ENCODE results near the gene ZNF385B.
"Not testable (repeated sequence)": the region's sequence is repeated elsewhere in the genome, so short reads cannot be mapped to it uniquely, and the experiment has no call there.

Gene ZNF385B

GRCh38 chr2:179650420-179650819, 211.0 kb downstream of the ZNF385B start:
- ATAC-seq (ENCODE audit: low read depth) (no peak), DNase-seq (ENCODE audit: low spot score in 2 of 2) (no peak)
- Mint-ChIP-seq H3K9me3 (no peaks in the 10 kb centered on the region), H3K36me3 (no peaks in the 10 kb centered on the region), H3K4me1 (no peaks in the 10 kb centered on the region), H3K27ac (no peak overlapping the region), H3K27me3 (no peaks in the 10 kb centered on the region), H3K4me3 (no peak overlapping the region)

- no peaks in the 10 kb centered on the region for H3K4me1 Mint-ChIP-seq
- no peaks in the 10 kb centered on the region for H3K9me3 Mint-ChIP-seq
- ATAC-seq (ENCODE audit: low read depth): no peak
- H3K27me3 Mint-ChIP-seq: peaks cover 2% of the 10 kb centered on the region
- H3K4me3 Mint-ChIP-seq: no peak overlapping the region
- H3K36me3 Mint-ChIP-seq: no peaks in the 10 kb centered on the region
- H3K27ac Mint-ChIP-seq: no peak overlapping the region
- no peak for DNase-seq (ENCODE audit: low spot score in 2 of 2)
Observed at GRCh38 chr2:179646862-179647587, 214.4 kb downstream of the ZNF385B start.

DNA sequence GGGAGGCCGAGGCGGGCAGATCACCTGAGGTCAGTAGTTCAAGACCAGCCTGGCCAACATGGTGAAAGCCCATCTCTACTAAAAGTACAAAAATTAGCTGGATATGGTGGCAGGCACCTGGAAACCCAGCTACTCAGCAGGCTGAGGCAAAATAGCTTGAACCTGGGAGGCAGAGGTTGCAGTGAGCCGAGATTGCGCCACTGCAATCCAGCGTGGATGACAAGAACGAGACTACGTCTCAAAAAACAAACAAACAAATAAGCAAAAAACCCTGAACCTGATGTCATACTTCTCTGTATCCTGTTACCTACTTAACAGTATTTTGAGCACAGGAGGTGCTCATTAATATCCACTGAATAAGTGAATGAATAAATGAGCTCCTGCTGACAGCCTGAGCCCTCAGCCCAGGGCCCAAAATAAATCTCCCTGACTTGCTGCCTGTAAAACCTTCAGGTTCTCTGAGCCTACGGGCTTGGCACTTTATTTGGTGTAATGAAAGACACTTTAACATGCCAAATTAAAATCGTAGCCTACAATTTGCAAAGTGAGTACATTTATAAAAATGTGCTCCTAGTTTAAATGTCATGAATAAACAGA, 215.1 kb downstream of the ZNF385B start:
- ATAC-seq (ENCODE audit: low read depth): no peak
- Mint-ChIP-seq H3K4me1 (no peaks in the 10 kb centered on the region), H3K36me3 (no peaks in the 10 kb centered on the region), H3K9me3 (no peaks in the 10 kb centered on the region), H3K27me3 (peaks cover 2% of the 10 kb centered on the region), H3K4me3 (no peak overlapping the region), H3K27ac (no peak overlapping the region)
- DNase-seq (ENCODE audit: low spot score in 2 of 2): no peak

- Mint-ChIP-seq H3K36me3 (no peaks in the 10 kb centered on the region), H3K4me1 (no peaks in the 10 kb centered on the region), H3K27ac (no peak overlapping the region), H3K4me3 (no peak overlapping the region), H3K27me3 (peaks cover 2% of the 10 kb centered on the region), H3K9me3 (no peaks in the 10 kb centered on the region)
- DNase-seq (ENCODE audit: low spot score in 2 of 2): no peak
- no peak for ATAC-seq (ENCODE audit: low read depth)
Observed at GRCh38 chr2:179645047-179645446, 216.4 kb downstream of the ZNF385B start.

DNA sequence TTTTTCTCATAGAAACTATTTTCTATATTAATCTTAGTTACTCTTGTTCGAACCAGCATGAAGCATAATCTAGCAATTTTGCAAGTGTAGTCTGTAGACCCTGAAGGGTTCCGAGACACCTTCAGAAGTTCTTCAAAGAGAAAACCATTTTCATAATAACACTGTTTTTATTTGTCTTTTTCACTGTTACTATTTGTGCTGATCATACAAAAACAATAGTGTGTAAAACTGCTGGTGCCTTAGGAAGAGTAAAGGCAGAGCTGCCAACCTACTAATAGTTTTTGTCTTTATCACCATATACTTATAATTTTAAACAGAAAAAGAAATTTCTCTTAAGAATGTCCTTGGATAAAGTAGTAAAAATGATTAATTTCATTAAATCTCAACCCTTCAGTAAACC, 218.9 kb downstream of the ZNF385B start:
- no peaks in the 10 kb centered on the region for H3K36me3 Mint-ChIP-seq
- no peaks in the 10 kb centered on the region for H3K9me3 Mint-ChIP-seq
- ATAC-seq (ENCODE audit: low read depth) (no peak), DNase-seq (ENCODE audit: low spot score in 2 of 2) (no peak)
- H3K27ac Mint-ChIP-seq: no peak overlapping the region
- H3K27me3 Mint-ChIP-seq: peaks cover 2% of the 10 kb centered on the region
- no peaks in the 10 kb centered on the region for H3K4me1 Mint-ChIP-seq
- no peak overlapping the region for H3K4me3 Mint-ChIP-seq

GRCh38 chr2:179636995-179637394, 224.4 kb downstream of the ZNF385B start:
- Mint-ChIP-seq H3K27me3 (peaks cover 3% of the 10 kb centered on the region), H3K4me1 (no peaks in the 10 kb centered on the region), H3K27ac (no peak overlapping the region), H3K36me3 (no peaks in the 10 kb centered on the region), H3K9me3 (peaks cover 2% of the 10 kb centered on the region), H3K4me3 (no peak overlapping the region)
- ATAC-seq (ENCODE audit: low read depth) (no peak), DNase-seq (ENCODE audit: low spot score in 2 of 2) (no peak)

DNA sequence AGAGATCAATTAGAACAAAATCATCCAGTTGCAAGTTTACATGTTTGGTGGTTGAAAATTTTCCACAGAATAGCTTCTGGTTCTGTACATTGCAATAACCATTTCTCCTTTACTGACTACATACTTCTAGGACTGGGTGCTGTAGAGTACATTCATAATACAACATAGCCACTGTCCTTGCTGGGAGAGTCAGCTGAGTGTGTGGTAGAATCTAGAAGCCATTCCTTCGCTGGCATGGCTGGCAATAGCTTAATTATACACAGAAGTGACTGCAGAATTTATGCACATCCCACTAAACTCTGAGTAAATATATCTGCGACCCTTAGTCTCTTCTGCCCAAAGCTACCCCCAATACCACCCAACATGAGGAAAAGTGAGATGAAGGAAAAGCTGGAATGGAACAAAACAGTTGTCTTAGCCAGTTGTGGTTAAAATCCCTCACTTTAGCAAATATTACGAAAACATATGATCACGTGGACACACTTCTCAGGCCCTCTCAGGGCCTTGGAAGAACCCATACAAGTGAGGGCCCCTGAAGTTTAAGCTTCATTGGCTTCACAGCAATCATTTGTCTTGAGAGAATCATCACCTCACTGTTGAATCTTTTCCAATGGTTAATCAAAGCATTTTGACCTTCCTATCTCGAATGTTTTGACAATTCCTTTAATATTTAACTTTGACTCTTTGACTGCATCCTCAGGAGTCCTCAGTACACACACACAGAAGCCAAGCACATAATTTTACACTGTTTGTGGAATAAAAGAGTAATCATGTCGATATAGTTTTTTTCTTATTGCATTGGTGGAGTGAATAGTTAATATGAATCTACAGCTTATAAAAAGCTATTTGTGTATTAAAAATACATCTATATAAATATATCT, 225.1 kb downstream of the ZNF385B start:
- no peak overlapping the region for H3K4me3 Mint-ChIP-seq
- DNase-seq (ENCODE audit: low spot score in 2 of 2): no peak

DNA sequence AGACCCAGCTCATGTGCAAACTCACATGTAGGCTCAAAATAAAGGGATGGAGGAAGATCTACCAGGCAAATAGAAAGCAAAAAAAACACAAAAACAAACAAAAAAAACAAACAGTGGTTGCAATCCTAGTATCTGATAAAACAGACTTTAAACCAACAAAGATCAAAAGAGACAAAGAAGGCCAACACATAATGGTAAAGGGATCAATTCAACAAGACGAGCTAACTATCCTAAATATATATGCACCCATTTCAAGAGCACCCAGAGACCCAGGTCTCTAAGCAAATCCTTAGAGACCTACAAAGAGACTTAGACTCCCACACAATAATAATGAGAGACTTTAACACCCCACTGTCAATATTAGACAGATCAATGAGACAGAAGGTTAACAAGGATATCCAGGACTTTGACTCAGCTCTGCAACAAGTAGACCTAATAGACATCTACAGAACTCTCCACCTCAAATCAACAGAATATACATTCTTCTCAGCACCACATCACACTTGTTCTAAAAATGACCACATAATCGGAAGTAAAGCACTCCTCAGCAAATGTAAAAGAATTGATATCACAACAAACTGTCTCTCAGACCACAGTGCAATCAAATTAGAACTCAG, 229.5 kb downstream of the ZNF385B start:
- not testable (repeated sequence) for H3K27ac Mint-ChIP-seq; DNase-seq (ENCODE audit: low spot score in 2 of 2); H3K4me3 Mint-ChIP-seq; H3K36me3 Mint-ChIP-seq; H3K27me3 Mint-ChIP-seq; H3K4me1 Mint-ChIP-seq; H3K9me3 Mint-ChIP-seq; ATAC-seq (ENCODE audit: low read depth)

More for the DNA sequence above, 225.1 kb downstream of the ZNF385B start:
- H3K27me3 Mint-ChIP-seq: peaks cover 3% of the 10 kb centered on the region
- peaks cover 4% of the 10 kb centered on the region for H3K9me3 Mint-ChIP-seq
- no peaks in the 10 kb centered on the region for H3K4me1 Mint-ChIP-seq
- H3K27ac Mint-ChIP-seq: no peak overlapping the region
- ATAC-seq (ENCODE audit: low read depth): no peak
- no peaks in the 10 kb centered on the region for H3K36me3 Mint-ChIP-seq

GRCh38 chr2:179629776-179630175, 231.6 kb downstream of the ZNF385B start:
- not testable (repeated sequence) for H3K27ac Mint-ChIP-seq; H3K36me3 Mint-ChIP-seq; H3K9me3 Mint-ChIP-seq; ATAC-seq (ENCODE audit: low read depth); DNase-seq (ENCODE audit: low spot score in 2 of 2); H3K4me3 Mint-ChIP-seq; H3K4me1 Mint-ChIP-seq; H3K27me3 Mint-ChIP-seq

DNA sequence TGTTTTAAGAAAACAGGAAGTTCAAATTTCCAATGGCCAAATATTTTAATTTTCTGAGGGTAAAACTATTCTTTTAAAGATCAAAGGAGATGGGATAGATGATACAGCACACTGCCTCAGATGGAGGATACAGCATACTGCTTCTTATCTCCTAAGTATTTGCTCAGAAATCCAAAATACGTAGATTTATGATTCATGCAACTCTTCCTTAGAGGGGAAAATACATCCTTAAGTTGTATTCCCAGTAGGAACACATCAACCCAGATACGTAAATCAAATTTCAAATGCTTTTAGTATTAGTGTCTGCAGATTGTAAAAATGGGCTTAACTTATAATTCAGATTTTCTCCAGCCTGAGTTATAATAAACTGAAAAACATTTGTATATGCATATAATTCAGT, 235.2 kb downstream of the ZNF385B start:
- H3K27me3 Mint-ChIP-seq: peaks cover 6% of the 10 kb centered on the region
- no peak overlapping the region for H3K27ac Mint-ChIP-seq
- H3K4me3 Mint-ChIP-seq: no peak overlapping the region
- H3K9me3 Mint-ChIP-seq: no peaks in the 10 kb centered on the region
- no peak for ATAC-seq (ENCODE audit: low read depth)
- H3K36me3 Mint-ChIP-seq: no peaks in the 10 kb centered on the region
- H3K4me1 Mint-ChIP-seq: no peaks in the 10 kb centered on the region
- no peak for DNase-seq (ENCODE audit: low spot score in 2 of 2)

GRCh38 chr2:179622635-179623300, 238.6 kb downstream of the ZNF385B start:
- H3K9me3 Mint-ChIP-seq: no peaks in the 10 kb centered on the region
- H3K36me3 Mint-ChIP-seq: no peaks in the 10 kb centered on the region
- DNase-seq (ENCODE audit: low spot score in 2 of 2) (no peak), ATAC-seq (ENCODE audit: low read depth) (no peak)
- peaks cover 3% of the 10 kb centered on the region for H3K27me3 Mint-ChIP-seq
- H3K4me1 Mint-ChIP-seq: no peaks in the 10 kb centered on the region
- no peak overlapping the region for H3K27ac Mint-ChIP-seq
- no peak overlapping the region for H3K4me3 Mint-ChIP-seq

DNA sequence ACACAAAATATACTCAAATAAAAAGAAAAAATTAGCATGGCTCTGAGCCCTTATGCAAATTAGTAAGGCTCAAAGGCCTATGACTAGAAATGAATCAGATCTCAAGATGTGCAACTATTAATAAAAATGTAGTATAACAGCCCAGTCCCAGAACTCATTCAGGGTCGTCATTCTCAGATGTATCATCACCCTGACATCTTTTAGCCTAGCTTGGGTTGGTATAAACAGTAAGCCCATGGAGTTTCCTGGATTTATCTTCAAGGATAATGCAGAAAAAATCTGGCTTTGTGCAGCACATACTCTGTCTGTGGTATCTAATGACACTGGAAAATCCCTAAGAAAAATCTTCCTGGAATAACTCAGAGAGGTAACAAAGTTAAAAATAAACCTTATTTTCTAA, 239.3 kb downstream of the ZNF385B start:
- Mint-ChIP-seq H3K27me3 (peaks cover 3% of the 10 kb centered on the region), H3K36me3 (no peaks in the 10 kb centered on the region), H3K27ac (no peak overlapping the region), H3K9me3 (no peaks in the 10 kb centered on the region), H3K4me3 (no peak overlapping the region), H3K4me1 (no peaks in the 10 kb centered on the region)
- ATAC-seq (ENCODE audit: low read depth) (no peak), DNase-seq (ENCODE audit: low spot score in 2 of 2) (no peak)

DNA sequence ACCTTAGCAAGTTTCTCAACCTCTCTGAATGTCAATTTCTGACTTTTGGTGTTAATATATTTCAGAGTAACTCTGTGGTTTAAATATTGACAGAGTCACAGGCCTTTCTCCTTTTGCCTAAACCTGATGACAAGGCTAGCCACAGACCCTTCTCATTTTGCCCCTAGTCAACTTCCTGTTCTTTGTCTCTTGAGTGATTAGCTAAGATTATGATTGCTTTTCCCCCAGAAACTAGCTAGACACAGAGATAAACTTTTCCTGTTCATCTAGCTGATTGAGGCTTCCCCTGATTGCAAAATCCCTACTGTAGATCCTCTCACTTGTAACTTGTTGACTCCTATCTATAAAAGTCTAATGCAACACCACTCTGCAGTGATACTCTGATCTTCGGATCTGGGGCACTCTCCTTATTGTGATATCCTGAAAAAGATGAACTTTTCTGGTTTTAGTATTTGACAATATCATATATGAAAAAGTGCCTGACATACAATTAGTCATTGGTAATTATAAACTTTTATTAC, 241.4 kb downstream of the ZNF385B start:
- peaks cover 6% of the 10 kb centered on the region for H3K27me3 Mint-ChIP-seq
- no peaks in the 10 kb centered on the region for H3K4me1 Mint-ChIP-seq
- no peak for DNase-seq (ENCODE audit: low spot score in 2 of 2)
- H3K9me3 Mint-ChIP-seq: no peaks in the 10 kb centered on the region
- no peak overlapping the region for H3K4me3 Mint-ChIP-seq
- ATAC-seq (ENCODE audit: low read depth): no peak
- H3K27ac Mint-ChIP-seq: no peak overlapping the region
- H3K36me3 Mint-ChIP-seq: no peaks in the 10 kb centered on the region
